ENCODE data around the gene THOC7. TPM values are rescaled to one million over a fixed set of nuclear protein-coding genes. Genes with fewer than 3 reads are reported as not detected.

Gene THOC7
- total RNA-seq, 1 experiment from 2014 or later = 41.8 TPM

DNA sequence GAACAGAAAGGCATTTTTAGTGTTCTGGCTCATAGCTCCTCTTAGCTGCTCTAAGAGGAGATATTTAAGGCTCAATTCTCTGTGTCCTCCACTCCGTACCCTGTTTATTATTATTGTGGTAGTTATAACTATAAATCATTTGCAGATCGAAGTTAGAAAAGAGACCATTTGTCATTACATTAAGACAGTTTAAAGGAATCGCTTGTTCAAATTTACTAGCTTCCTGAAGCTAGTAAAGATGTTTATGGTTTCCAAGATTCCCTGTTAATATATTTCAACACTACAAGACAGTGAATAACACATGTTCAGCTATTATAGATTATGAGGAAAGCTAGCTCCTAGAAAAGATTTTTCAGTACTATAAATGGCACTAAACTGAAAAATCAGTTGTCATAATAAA lies 12.7 kb upstream of the THOC7 start:
- H3K27ac ChIP-seq (ENCODE audit: low read length) = no peak overlapping the region
- no peak for ATAC-seq
- CTCF ChIA-PET = no interaction called here
- no peaks in the 10 kb centered on the region for H3K9me2 ChIP-seq (replicated peaks; ENCODE audit: low read length)
- no peak overlapping the region for H3K9ac ChIP-seq (ENCODE audit: low read length)
- no peaks in the 10 kb centered on the region for H3F3A ChIP-seq (ENCODE audit: low read length, unreplicated experiment)
- H3K9me3 ChIP-seq (ENCODE audit: low read length) = no peaks in the 10 kb centered on the region
- intact Hi-C loops (cut with micrococcal nuclease) = no loop called here
- TF ChIP-seq EZH2 (IDR thresholded peaks at IDR 0.05; ENCODE audit: low read length, unreplicated experiment) (no peak), EZH2phosphoT487 (IDR thresholded peaks at IDR 0.05; ENCODE audit: borderline replicate concordance, low read length) (no peak)
- TF ChIP-seq, protein P1, sequence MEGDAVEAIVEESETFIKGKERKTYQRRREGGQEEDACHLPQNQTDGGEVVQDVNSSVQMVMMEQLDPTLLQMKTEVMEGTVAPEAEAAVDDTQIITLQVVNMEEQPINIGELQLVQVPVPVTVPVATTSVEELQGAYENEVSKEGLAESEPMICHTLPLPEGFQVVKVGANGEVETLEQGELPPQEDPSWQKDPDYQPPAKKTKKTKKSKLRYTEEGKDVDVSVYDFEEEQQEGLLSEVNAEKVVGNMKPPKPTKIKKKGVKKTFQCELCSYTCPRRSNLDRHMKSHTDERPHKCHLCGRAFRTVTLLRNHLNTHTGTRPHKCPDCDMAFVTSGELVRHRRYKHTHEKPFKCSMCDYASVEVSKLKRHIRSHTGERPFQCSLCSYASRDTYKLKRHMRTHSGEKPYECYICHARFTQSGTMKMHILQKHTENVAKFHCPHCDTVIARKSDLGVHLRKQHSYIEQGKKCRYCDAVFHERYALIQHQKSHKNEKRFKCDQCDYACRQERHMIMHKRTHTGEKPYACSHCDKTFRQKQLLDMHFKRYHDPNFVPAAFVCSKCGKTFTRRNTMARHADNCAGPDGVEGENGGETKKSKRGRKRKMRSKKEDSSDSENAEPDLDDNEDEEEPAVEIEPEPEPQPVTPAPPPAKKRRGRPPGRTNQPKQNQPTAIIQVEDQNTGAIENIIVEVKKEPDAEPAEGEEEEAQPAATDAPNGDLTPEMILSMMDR (conservative IDR thresholded peaks at IDR 0.05; ENCODE audit: low read depth, low read length) = no peak
- no peaks in the 10 kb centered on the region for H3K36me3 ChIP-seq (ENCODE audit: low read depth, low read length)
- no peak overlapping the region for H3K4me2 ChIP-seq (ENCODE audit: low read length)
- POLR2A ChIA-PET (ENCODE audit: unreplicated experiment) = interaction anchor here (0.6 kb wide), 1 partner anchor 19 kb away, joined by 19 read pairs; no protein-coding TSS in a partner anchor
- H3K79me2 ChIP-seq (ENCODE audit: low read length) = peaks cover 40% of the 10 kb centered on the region
- H3K27me3 ChIP-seq (ENCODE audit: low read length) = no peaks in the 10 kb centered on the region
- BruUV-seq (replicated peaks) = no TSS peak
- H2AFZ ChIP-seq (ENCODE audit: low read length) = no peak overlapping the region
- peaks cover 11% of the 10 kb centered on the region for H3K4me1 ChIP-seq (ENCODE audit: insufficient read depth, low read length)
- no peak for DNase-seq
- no peak overlapping the region for H3K4me3 ChIP-seq (ENCODE audit: low read length)
- no peaks in the 10 kb centered on the region for H4K20me1 ChIP-seq (ENCODE audit: low read length)

GRCh38 chr3:63875510-63875909 lies 11.9 kb upstream of the THOC7 start:
- intact Hi-C loops (cut with micrococcal nuclease) = no loop called here
- ATAC-seq = no peak
- H4K20me1 ChIP-seq (ENCODE audit: low read length) = no peaks in the 10 kb centered on the region
- no peak overlapping the region for H3K9ac ChIP-seq (ENCODE audit: low read length)
- no peaks in the 10 kb centered on the region for H3F3A ChIP-seq (ENCODE audit: low read length, unreplicated experiment)
- H3K79me2 ChIP-seq (ENCODE audit: low read length) = peaks cover 41% of the 10 kb centered on the region
- no peak overlapping the region for H2AFZ ChIP-seq (ENCODE audit: low read length)
- no peak overlapping the region for H3K27ac ChIP-seq (ENCODE audit: low read length)
- POLR2A ChIA-PET (ENCODE audit: unreplicated experiment) = no interaction called here
- BruUV-seq (replicated peaks) = no TSS peak
- no peaks in the 10 kb centered on the region for H3K9me3 ChIP-seq (ENCODE audit: low read length)
- no peak overlapping the region for H3K4me2 ChIP-seq (ENCODE audit: low read length)
- H3K27me3 ChIP-seq (ENCODE audit: low read length) = no peaks in the 10 kb centered on the region
- CTCF ChIA-PET = no interaction called here
- peaks cover 18% of the 10 kb centered on the region for H3K4me1 ChIP-seq (ENCODE audit: insufficient read depth, low read length)
- no peaks in the 10 kb centered on the region for H3K36me3 ChIP-seq (ENCODE audit: low read depth, low read length)
- TF ChIP-seq EZH2phosphoT487 (IDR thresholded peaks at IDR 0.05; ENCODE audit: borderline replicate concordance, low read length) (no peak), EZH2 (IDR thresholded peaks at IDR 0.05; ENCODE audit: low read length, unreplicated experiment) (no peak)
- TF ChIP-seq, protein P1 (conservative IDR thresholded peaks at IDR 0.05; ENCODE audit: low read depth, low read length) = no peak
- H3K9me2 ChIP-seq (replicated peaks; ENCODE audit: low read length) = no peaks in the 10 kb centered on the region
- no peak for DNase-seq
- no peak overlapping the region for H3K4me3 ChIP-seq (ENCODE audit: low read length)

DNA sequence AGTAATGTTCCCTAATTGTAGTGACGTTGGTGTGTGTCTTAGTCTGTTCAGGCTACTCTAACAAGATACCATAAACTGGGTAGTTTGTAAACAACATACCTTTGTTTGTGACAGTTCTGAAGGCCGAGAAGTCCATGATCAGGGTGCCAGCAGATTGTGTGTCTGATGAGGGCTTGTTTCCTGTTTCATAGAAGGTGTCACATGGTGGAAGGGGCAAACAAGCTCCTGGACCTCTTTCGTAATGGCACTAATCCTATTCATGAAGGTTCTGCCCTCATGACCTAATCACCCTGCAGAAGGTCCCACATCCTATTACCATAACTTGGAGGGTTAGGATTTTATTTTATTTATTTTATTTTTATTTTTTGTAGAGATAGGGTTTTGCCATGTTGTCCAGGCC lies 11.2 kb upstream of the THOC7 start:
- Histone ChIP-seq H4K20me1 (ENCODE audit: low read length) (no peaks in the 10 kb centered on the region), H3F3A (ENCODE audit: low read length, unreplicated experiment) (no peaks in the 10 kb centered on the region), H2AFZ (ENCODE audit: low read length) (no peak overlapping the region), H3K36me3 (ENCODE audit: low read depth, low read length) (no peaks in the 10 kb centered on the region), H3K9me3 (ENCODE audit: low read length) (no peaks in the 10 kb centered on the region), H3K9ac (ENCODE audit: low read length) (no peak overlapping the region), H3K79me2 (ENCODE audit: low read length) (peaks cover 48% of the 10 kb centered on the region), H3K4me1 (ENCODE audit: insufficient read depth, low read length) (peaks cover 20% of the 10 kb centered on the region), H3K4me2 (ENCODE audit: low read length) (no peak overlapping the region), H3K4me3 (ENCODE audit: low read length) (no peak overlapping the region), H3K27me3 (ENCODE audit: low read length) (no peaks in the 10 kb centered on the region), H3K9me2 (replicated peaks; ENCODE audit: low read length) (no peaks in the 10 kb centered on the region), H3K27ac (ENCODE audit: low read length) (no peak overlapping the region)
- DNase-seq = no peak
- TF ChIP-seq EZH2 (IDR thresholded peaks at IDR 0.05; ENCODE audit: low read length, unreplicated experiment) = no peak
- TF ChIP-seq EZH2phosphoT487 (IDR thresholded peaks at IDR 0.05; ENCODE audit: borderline replicate concordance, low read length) = no peak
- TF ChIP-seq, protein P1 (conservative IDR thresholded peaks at IDR 0.05; ENCODE audit: low read depth, low read length) = no peak
- intact Hi-C loops (cut with micrococcal nuclease) = no loop called here
- ChIA-PET POLR2A (ENCODE audit: unreplicated experiment) (no interaction called here), CTCF (no interaction called here)
- BruUV-seq (replicated peaks) = no TSS peak
- no peak for ATAC-seq

All from PC-3 (cell line).